22Rv1 (cell line): ENCODE results near the gene RIPK3.

ENCODE experiments used
- CTCF ChIP-seq: fragments of 450-650 bp; IDR thresholded peaks from 2 replicates; pipeline ENCODE4 v1.5.1; 2017; ENCODE audit warnings: mild to moderate bottlenecking
- ZFX ChIP-seq: fragments of 450-650 bp; IDR thresholded peaks from 2 replicates; pipeline ENCODE4 v1.6.1; 2017; ENCODE audit warnings: antibody characterized with exemption, borderline replicate concordance

GRCh38 chr14:24349742-24350141 is 10.0 kb upstream of the RIPK3 start:
- TF ChIP-seq CTCF (no peak), ZFX (no peak)
